ENCODE measurements around the gene NCBP2.
"Not testable (repeated sequence)": the region's sequence is repeated elsewhere in the genome, so short reads cannot be mapped to it uniquely, and the experiment has no call there.

The NCBP2 gene

GRCh38 chr3:196949285-196949619 lies 6.9 kb upstream of the NCBP2 start:
- H3K4me3 ChIP-seq (ENCODE audit: control insufficient read depth, low read depth, low read length): no peak overlapping the region
- no peak for DNase-seq (ENCODE audit: low read depth)
- TF ChIP-seq CTCF (IDR thresholded peaks at IDR 0.05; ENCODE audit: control insufficient read depth, insufficient read depth, low read depth, low read length, missing control alignments): no peak

GRCh38 chr3:196948442-196949284 lies 6.3 kb upstream of the NCBP2 start:
- no peak for DNase-seq (ENCODE audit: low read depth)
- H3K4me3 ChIP-seq (ENCODE audit: control insufficient read depth, low read depth, low read length): no peak overlapping the region
- peak; percentile 18 for TF ChIP-seq CTCF (IDR thresholded peaks at IDR 0.05; ENCODE audit: control insufficient read depth, insufficient read depth, low read depth, low read length, missing control alignments)

GRCh38 chr3:196947860-196948441 lies 5.6 kb upstream of the NCBP2 start:
- DNase-seq (ENCODE audit: low read depth): no peak
- no peak for TF ChIP-seq CTCF (IDR thresholded peaks at IDR 0.05; ENCODE audit: control insufficient read depth, insufficient read depth, low read depth, low read length, missing control alignments)
- H3K4me3 ChIP-seq (ENCODE audit: control insufficient read depth, low read depth, low read length): no peak overlapping the region

- DNase-seq (ENCODE audit: low read depth): no peak
- peak; percentile 15 for TF ChIP-seq CTCF (IDR thresholded peaks at IDR 0.05; ENCODE audit: control insufficient read depth, insufficient read depth, low read depth, low read length, missing control alignments)
- no peak overlapping the region for H3K4me3 ChIP-seq (ENCODE audit: control insufficient read depth, low read depth, low read length)
Observed at GRCh38 chr3:196947136-196947859, 5.0 kb upstream of the NCBP2 start.

GRCh38 chr3:196944037-196944790 lies 1.9 kb upstream of the NCBP2 start:
- DNase-seq (ENCODE audit: low read depth); H3K4me3 ChIP-seq (ENCODE audit: control insufficient read depth, low read depth, low read length): not testable (repeated sequence)

GRCh38 chr3:196942915-196943277 lies 568 bp upstream of the NCBP2 start:
- peak overlapping the region; percentile 55 for H3K4me3 ChIP-seq (ENCODE audit: control insufficient read depth, low read depth, low read length)
- TF ChIP-seq CTCF (IDR thresholded peaks at IDR 0.05; ENCODE audit: control insufficient read depth, insufficient read depth, low read depth, low read length, missing control alignments): no peak
- no peak for DNase-seq (ENCODE audit: low read depth)
